ENCODE results near the gene DIAPH3. TPM values are rescaled to one million over a fixed set of nuclear protein-coding genes. Genes with fewer than 3 reads are reported as not detected.

Gene DIAPH3
- total and polyA plus RNA-seq, 7 donors, result 0.16 to 3.8 (median 1.1) TPM; not detected in 1

GRCh38 chr13:60150538-60150937, 13.2 kb downstream of the DIAPH3 start:
- TF ChIP-seq, protein P1, sequence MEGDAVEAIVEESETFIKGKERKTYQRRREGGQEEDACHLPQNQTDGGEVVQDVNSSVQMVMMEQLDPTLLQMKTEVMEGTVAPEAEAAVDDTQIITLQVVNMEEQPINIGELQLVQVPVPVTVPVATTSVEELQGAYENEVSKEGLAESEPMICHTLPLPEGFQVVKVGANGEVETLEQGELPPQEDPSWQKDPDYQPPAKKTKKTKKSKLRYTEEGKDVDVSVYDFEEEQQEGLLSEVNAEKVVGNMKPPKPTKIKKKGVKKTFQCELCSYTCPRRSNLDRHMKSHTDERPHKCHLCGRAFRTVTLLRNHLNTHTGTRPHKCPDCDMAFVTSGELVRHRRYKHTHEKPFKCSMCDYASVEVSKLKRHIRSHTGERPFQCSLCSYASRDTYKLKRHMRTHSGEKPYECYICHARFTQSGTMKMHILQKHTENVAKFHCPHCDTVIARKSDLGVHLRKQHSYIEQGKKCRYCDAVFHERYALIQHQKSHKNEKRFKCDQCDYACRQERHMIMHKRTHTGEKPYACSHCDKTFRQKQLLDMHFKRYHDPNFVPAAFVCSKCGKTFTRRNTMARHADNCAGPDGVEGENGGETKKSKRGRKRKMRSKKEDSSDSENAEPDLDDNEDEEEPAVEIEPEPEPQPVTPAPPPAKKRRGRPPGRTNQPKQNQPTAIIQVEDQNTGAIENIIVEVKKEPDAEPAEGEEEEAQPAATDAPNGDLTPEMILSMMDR (IDR thresholded peaks at IDR 0.05), result no peak
- Histone ChIP-seq H3K27me3 (no peaks in the 10 kb centered on the region), H3K4me1 (no peaks in the 10 kb centered on the region), H3K36me3 (no peaks in the 10 kb centered on the region), H3K27ac (no peak overlapping the region), H3K9me3 (no peaks in the 10 kb centered on the region), H3K4me3 (no peak overlapping the region)
- 80 to 91% methylated on average over 2 of the region's 2 CpGs for WGBS, 2 donors
- no peak for DNase-seq
- intact Hi-C loops (cut with DNase I), result no loop called here

DNA sequence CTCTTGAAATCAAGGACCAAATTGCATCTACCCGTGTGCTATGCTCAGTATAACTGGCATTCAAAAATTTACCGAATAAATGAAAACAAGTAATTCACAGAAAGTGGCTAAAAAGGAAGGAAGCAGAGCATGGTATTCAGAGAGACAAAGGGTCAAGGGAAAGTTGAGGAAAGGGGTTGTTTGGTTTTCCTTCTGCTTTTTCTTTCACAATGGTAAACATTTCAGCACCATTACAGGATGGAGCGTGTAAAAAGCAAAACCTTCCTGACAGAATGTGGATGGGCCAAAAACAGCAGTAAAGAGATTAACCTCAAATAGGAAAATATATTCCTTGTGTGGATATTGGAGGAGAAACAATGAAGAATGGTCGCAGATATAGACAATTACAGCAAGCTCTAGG, 14.8 kb downstream of the DIAPH3 start:
- intact Hi-C loops (cut with DNase I), result no loop called here
- Histone ChIP-seq H3K9me3 (no peaks in the 10 kb centered on the region), H3K4me3 (no peak overlapping the region), H3K27me3 (no peaks in the 10 kb centered on the region), H3K36me3 (no peaks in the 10 kb centered on the region), H3K4me1 (no peaks in the 10 kb centered on the region), H3K27ac (no peak overlapping the region)
- no peak for DNase-seq
- TF ChIP-seq POLR2A (IDR thresholded peaks at IDR 0.05), result no peak
- TF ChIP-seq, protein P1 (IDR thresholded peaks at IDR 0.05), result no peak
- TF ChIP-seq EP300 (IDR thresholded peaks at IDR 0.05), result no peak
- no peak for TF ChIP-seq POLR2AphosphoS5 (IDR thresholded peaks at IDR 0.05)
- 70 to 92% methylated on average over 4 of the region's 4 CpGs for WGBS, 2 donors

GRCh38 chr13:60147361-60147760, 16.4 kb downstream of the DIAPH3 start:
- intact Hi-C loops (cut with DNase I), result no loop called here
- no peaks in the 10 kb centered on the region for H3K27me3 ChIP-seq
- no peaks in the 10 kb centered on the region for H3K36me3 ChIP-seq
- no peaks in the 10 kb centered on the region for H3K4me1 ChIP-seq
- H3K9me3 ChIP-seq, result no peaks in the 10 kb centered on the region
- DNase-seq, result no peak
- H3K27ac ChIP-seq, result no peak overlapping the region
- H3K4me3 ChIP-seq, result no peak overlapping the region
- TF ChIP-seq POLR2A (IDR thresholded peaks at IDR 0.05) (no peak), POLR2AphosphoS5 (IDR thresholded peaks at IDR 0.05) (no peak), EP300 (IDR thresholded peaks at IDR 0.05) (no peak)
- TF ChIP-seq, protein P1 (IDR thresholded peaks at IDR 0.05), result no peak

DNA sequence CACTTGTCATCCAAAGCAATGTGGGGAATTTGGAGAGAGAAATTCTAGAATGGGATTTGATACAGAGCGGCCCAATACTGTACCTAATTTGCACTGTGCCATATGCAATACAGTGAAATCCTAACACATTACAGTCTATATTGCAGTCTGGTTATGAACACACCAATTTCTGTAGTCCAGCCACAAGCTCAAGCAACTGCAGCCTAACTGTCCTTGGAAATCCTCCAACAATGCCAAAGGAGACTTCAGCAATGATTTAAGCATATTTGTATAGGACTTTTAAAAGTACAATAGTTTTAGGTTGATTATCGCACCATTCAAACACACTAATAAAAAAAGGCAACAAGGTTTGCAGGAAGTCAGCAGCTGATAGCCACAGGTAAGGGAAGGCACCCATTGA, 17.3 kb downstream of the DIAPH3 start:
- Histone ChIP-seq H3K27me3 (no peaks in the 10 kb centered on the region), H3K4me1 (no peaks in the 10 kb centered on the region), H3K9me3 (no peaks in the 10 kb centered on the region), H3K4me3 (no peak overlapping the region), H3K36me3 (no peaks in the 10 kb centered on the region), H3K27ac (no peak overlapping the region)
- TF ChIP-seq, protein P1 (IDR thresholded peaks at IDR 0.05), result no peak
- TF ChIP-seq EP300 (IDR thresholded peaks at IDR 0.05) (no peak), POLR2AphosphoS5 (IDR thresholded peaks at IDR 0.05) (no peak), POLR2A (IDR thresholded peaks at IDR 0.05) (no peak)
- intact Hi-C loops (cut with DNase I), result no loop called here
- 50 to 88% methylated on average over 2 of the region's 2 CpGs for WGBS, 2 donors
- no peak for DNase-seq

DNA sequence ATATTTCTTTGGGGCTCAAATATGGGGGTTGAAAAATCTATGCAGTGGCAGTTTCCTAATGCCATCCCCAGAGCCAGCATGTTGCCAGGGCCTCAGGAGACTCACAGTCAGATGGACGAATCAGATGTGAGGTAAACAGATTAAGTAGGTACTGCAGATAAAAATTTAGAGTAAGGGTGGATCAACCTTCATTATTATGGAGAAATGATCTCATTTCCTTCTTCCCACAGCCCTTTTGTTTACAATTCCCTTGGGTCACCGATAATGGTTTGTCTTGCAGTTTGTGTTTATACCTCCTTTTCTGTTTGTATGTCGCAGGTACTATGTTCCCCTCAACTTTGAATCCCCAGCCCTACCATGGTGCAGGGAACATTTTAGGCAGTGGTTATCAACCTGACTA, 20.0 kb downstream of the DIAPH3 start:
- Histone ChIP-seq H3K27ac (no peak overlapping the region), H3K4me1 (no peaks in the 10 kb centered on the region), H3K9me3 (no peaks in the 10 kb centered on the region), H3K36me3 (no peaks in the 10 kb centered on the region), H3K27me3 (no peaks in the 10 kb centered on the region), H3K4me3 (no peak overlapping the region)
- WGBS, 2 donors, result 77 to 81% methylated on average over 3 of the region's 3 CpGs
- intact Hi-C loops (cut with DNase I), result no loop called here
- TF ChIP-seq EP300 (IDR thresholded peaks at IDR 0.05) (no peak), POLR2AphosphoS5 (IDR thresholded peaks at IDR 0.05) (no peak), POLR2A (IDR thresholded peaks at IDR 0.05) (no peak)
- TF ChIP-seq, protein P1 (IDR thresholded peaks at IDR 0.05), result no peak
- no peak for DNase-seq

Data from sigmoid colon (tissue), 7 donors.